Measurements from ENCODE around the gene CARNS1. TPM values are rescaled to one million over a fixed set of nuclear protein-coding genes. Genes with fewer than 3 reads are reported as not detected.
A peak's percentile ranks its signal among the peaks of the same experiment; 100 is the strongest.
"Not testable (repeated sequence)": the region's sequence is repeated elsewhere in the genome, so short reads cannot be mapped to it uniquely, and the experiment has no call there.

CARNS1 gene
- polyA plus RNA-seq, 12 donors = 23.9 to 76.7 (median 53.6) TPM; not detected in 1

- DNase-seq = no peak
These were observed 8.6 kb downstream of the CARNS1 start for GRCh38 chr11:67423891-67424613.

GRCh38 chr11:67427364-67427859, 11.9 kb downstream of the CARNS1 start:
- DNase-seq = not testable (repeated sequence)

DNA sequence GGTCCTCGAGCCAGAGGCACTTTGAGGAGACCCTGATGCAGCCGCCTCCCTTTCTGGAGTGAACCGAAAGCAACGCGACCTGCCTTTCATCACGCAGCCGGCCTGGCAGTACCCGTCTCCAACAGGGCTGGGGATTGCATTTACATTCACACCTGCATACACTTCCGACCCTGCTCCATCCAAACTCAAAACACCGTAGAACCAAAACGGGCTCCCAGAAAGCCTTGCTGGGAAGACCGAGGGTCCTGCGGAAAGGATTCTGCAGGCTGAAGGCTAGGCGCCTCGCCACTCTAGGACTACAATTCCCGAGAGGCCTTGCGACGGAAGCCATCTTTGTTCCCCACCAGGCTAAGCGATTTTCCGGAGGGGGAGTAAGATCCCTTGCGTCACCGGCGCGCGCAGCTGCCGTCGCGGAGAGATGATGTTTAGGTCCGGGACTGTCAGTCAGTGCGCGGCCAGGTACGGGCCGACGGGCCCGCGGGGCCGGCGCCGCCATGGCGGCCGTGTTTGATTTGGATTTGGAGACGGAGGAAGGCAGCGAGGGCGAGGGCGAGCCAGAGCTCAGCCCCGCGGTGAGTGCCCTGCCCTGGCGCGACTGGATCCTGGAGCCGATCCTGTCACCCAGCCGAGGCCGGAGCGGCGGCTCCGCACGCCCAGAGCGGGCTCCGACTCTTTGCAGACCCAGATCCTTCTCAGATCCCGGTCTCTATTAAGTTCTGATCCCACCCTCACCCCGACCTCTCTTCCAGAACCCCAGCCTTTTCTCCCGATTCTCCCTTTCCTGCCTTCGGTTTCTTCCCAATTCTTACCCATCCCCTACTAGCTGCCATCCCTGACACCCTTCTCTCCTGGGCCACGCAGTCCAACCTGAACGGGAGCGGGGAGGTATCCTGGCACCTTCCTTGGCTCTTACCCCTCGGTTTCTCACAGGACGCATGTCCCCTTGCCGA, 12.8 kb downstream of the CARNS1 start, which contains the start of gene RPS6KB2:
Gene RPS6KB2, plus strand, starts transcription at position 443 of the 950 bp plus-strand sequence. Its CDS starts 52 bp downstream, at position 495.
- peak; percentile 99 for DNase-seq

- no peak for DNase-seq
These were observed 13.7 kb downstream of the CARNS1 start for GRCh38 chr11:67429038-67429668.

GRCh38 chr11:67429722-67430121, 14.2 kb downstream of the CARNS1 start:
- no peak for DNase-seq

DNA sequence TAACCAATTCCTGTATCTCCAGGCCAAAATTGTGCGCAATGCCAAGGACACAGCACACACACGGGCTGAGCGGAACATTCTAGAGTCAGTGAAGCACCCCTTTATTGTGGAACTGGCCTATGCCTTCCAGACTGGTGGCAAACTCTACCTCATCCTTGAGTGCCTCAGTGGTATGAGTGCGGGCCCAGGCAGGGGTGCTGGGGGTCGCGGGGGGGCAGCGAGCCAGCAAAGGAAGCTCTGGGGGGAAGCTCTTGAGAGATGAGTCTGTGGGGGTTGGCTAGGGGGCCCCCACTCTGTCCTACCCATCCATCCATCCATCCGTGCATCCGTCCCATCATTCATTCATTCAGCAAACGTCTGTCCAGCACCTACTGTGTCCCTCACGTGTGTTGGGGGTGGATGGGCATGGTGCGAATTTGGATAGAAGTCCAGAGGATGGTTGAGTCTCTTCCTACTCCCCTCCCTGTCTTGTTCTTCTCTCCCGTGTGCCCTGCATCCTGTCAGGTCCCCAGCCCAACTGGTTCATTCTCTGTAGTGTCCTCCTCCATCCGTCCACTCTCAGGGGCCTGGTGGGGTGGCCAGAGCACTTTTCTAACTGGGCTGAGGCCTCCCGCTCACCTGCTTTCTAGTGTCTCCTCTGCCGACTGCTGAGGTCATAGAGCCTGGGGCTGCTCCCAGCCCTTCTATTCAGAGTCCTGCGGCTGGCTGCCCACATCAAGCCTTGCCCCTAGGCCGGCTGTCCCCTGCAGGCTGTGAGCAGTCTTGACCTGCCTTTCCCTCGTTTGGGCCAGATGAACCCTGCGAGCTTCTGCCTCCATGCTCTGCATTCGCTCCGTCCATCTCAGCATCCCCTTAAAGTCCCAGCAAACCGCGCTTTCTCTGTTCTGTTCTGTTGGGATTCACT, 16.1 kb downstream of the CARNS1 start:
- no peak for DNase-seq

DNA sequence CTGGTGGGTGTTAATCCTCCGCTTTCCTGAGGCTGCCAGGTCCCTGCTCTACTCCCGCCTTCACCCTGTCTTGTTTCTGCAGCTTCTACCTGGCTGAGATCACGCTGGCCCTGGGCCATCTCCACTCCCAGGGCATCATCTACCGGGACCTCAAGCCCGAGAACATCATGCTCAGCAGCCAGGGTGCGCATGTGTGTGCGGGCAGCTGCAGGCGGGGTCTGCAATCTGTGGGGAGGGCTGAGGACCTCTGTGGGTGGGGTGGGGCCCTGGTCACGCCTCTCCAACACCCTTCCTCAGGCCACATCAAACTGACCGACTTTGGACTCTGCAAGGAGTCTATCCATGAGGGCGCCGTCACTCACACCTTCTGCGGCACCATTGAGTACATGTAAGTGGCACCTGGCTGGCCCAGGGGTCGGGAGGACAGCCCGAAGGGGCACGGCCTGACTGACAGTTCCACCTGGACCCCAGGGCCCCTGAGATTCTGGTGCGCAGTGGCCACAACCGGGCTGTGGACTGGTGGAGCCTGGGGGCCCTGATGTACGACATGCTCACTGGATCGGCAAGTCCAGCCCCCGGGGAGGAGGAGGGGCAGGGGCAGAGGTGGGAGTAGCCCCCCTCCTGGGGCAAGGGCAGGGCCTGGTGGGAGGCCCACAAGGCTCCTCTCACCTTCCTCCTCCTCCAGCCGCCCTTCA, 17.3 kb downstream of the CARNS1 start:
- DNase-seq = no peak

DNA sequence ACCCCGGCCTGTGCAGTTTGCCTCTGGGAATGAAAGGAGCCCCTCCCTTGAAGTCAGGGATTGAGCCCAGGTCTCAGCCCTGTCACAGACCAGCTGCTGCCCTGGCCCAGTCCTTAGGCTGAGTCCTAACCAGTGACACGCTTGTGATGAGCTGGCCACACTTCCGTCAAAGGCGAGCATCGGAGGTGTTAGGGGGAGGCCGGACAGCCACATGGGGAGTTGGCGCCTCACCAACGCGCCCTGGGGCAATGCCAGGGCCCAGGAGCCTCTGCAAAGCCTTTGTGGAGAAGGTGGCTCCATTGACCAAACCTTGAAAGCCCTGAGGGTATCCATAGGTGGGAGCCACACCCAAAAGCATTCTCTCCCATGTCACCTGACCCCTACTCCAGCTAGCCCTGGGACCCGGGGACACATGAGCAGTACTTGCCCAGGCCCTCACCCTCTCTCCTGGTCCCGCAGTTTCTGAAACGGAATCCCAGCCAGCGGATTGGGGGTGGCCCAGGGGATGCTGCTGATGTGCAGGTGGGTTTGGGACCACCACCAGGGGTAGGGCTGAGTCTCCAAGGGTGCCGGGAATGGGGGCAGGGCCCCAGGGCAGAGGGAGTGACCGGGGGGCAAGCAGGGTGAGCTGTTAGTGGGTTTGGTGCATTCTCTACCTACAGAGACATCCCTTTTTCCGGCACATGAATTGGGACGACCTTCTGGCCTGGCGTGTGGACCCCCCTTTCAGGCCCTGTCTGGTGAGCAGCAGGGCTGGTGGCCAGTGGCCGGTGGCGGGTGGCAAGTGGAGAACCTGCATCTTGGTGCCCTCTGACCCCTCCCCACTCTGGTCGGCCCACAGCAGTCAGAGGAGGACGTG, 18.3 kb downstream of the CARNS1 start:
- no peak for DNase-seq

DNA sequence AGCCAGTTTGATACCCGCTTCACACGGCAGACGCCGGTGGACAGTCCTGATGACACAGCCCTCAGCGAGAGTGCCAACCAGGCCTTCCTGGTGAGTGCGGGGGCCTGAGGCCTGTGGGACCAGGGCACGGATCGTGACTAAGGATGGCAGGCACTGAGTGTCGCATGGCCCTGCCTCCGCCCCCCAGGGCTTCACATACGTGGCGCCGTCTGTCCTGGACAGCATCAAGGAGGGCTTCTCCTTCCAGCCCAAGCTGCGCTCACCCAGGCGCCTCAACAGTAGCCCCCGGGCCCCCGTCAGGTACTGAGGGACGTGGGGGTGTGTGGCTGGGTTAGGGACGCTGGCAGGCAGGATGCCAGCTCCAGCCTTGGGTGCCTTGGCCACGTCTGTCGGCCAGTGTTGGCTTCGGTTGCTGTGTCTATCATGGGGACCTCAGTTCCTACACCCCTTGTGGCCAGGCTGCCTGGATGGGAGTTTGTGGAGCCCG, 19.0 kb downstream of the CARNS1 start:
- no peak for DNase-seq

- no peak for DNase-seq
These were observed 19.7 kb downstream of the CARNS1 start for GRCh38 chr11:67435031-67435726.

DNA sequence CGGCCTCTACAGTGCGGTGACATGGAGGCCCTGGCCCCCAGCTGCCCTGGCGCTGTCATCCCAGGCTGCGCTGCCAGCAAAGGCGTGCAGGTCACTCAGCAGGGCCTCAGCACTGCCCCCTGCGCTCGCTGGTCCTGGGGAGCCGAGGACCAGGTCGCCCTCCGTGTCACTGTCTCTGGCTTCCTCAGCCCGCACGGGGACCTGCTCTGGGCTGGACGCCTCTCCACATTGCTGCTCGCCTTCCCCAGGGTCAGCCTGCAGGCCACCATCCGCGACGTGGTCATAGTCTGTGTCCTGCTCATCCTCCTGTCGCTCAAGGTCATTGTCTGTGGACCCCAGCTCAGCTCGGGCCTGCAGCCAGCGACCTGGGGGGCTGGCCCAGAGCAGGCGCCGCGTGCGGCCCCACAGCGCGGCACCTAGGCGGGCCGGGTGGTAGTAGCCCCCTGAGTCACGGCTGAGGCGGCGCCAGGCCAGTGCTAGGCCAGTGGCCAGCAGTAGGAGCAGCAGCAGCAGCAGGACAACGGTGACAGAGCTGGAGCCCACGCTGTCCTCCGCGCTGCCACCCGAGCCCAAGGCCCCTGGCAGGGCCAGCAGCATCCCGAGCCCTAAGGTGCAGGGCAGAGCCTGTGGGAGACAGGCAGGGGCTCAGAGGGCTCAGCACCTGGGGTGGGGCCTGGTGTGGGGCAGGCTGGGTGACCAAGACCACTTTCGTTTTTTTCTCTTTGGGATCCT, 20.4 kb downstream of the CARNS1 start:
- no peak for DNase-seq

GRCh38 chr11:67436459-67437081, 21.1 kb downstream of the CARNS1 start:
- DNase-seq = no peak

DNA sequence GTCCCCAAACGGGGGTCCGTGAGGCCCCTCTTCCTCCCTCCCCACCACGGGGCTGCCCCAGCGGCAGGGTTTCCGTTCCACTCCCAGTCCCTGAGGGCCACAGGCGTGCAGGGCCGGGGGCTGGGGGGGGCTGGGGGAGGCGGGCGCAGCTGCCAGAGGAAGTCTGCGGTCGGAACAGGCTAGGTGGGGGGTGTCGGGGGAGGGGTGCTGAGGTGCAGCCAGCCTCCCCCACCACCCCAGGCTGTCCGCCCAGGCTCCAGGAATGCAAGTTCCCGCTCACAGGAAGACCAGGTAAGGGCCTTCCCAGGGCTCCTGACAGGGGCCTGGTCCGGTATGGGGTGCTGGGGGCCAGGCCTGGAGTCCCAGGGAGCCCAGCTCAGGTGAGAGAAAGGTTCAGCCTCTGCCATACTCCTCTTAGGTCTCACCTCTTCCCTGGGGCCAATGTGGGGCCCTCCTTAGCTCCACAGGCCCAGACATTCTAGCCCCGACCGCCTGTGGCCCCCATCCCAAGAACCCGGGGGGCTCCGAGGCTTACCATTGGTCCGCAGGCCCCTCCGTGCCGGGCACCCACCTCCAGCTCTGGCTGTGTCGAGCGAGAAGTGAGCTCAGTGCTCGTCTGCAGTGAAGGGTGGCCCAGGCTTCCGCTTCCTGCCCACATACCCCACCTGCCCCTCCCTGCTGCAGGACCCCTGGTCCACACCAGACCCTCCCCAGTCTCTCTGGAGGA, 21.8 kb downstream of the CARNS1 start, which contains the start of gene PTPRCAP:
Gene PTPRCAP, minus strand, starts transcription at position 601 of the 727 bp plus-strand sequence. Its CDS starts 63 bp downstream, at position 538.
- DNase-seq = no peak

DNA sequence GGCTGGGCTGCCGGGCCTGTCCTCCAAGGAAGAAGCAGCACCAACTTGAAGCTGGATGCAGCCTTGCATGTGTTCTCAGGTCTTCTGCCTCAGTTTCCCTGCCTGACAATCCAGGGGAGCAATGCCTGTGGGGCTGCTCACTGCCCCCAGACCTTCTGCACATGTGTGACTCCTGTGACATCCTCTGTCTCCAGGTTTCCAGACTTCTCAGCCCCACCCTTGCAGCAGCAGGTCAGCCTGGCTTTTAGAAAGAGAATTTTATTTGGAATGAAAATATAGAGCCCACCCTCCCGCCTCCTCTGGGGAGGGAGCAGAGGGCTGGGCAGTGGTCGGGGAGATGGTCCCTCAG, 22.3 kb downstream of the CARNS1 start:
- no peak for DNase-seq

- no peak for DNase-seq
These were observed 22.9 kb downstream of the CARNS1 start for GRCh38 chr11:67438158-67438902.
